Lower leg skin (tissue), 4 donors: ENCODE results near the gene HARS1. TPM values are rescaled to one million over a fixed set of nuclear protein-coding genes. Genes with fewer than 3 reads are reported as not detected.
"Not testable (repeated sequence)": the region's sequence is repeated elsewhere in the genome, so short reads cannot be mapped to it uniquely, and the experiment has no call there.

ENCODE experiments used
- DNase-seq, 2 donors: peaks; one replicate each; pipeline ENCODE4 v3.0.0-alpha.2; 2019; ENCODE audit warnings: low spot score in 2 of 2
- H3K4me3 ChIP-seq: fragments of 200-600 bp; sonication (generic); 2 replicates; pipeline ENCODE4 v1.5.1; 2017; ENCODE audit warnings: mild to moderate bottlenecking, low read depth; ENCODE audit not compliant: poor library complexity, severe bottlenecking
- CTCF ChIP-seq, 3 donors: fragments of 450-650 bp; IDR thresholded peaks; one replicate each; pipeline ENCODE4 v1.5.1; 2016; ENCODE audit warnings: antibody characterized with exemption in 3 of 3, mild to moderate bottlenecking in 3 of 3, moderate library complexity in 2 of 3
- POLR2A ChIP-seq, 2 donors: fragments of 450-650 bp; IDR thresholded peaks; one replicate each; pipeline ENCODE4 v1.6.1; 2016 to 2017; ENCODE audit warnings: antibody characterized with exemption in 2 of 2, mild to moderate bottlenecking in 1 of 2, moderate library complexity in 1 of 2
- WGBS, 2 donors: methylation state at CpG; one replicate each; pipeline ENCODE4 v1.1.5; 2018; 5-methylcytosine and 5-hydroxymethylcytosine counted together
- intact Hi-C: fragments of 100-400 bp; cut with DNase I; formaldehyde crosslinking; loops from one replicate; pipeline ENCODE4 v1.15.0; 2023; ENCODE audit warnings: low total_unique reads
- total RNA-seq, 4 donors: library from RNA; depleted of rRNA; stranded (reverse); fragments of >200 nt; gene quantifications; one replicate each; pipeline ENCODE4 v1.1.0, GENCODE V29; 2016

Gene HARS1
- total RNA-seq, 4 donors from 2014 or later: 71.9 to 90.6 (median 80.8) TPM

DNA sequence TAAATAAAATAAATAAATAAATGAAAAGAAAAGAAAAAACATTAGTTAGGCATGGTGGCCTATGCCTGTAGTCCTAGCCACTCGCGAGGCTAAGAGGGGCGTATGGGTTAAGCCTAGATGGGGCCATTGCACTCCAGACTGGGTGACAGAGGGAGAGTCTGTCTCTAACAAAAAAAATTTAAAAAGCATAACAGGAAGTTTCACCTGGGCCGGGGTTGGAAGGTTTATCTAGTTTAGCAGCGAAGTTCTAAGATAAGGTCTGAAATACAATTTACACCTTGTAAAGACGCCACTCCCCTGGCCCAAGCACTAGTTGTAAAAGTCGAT lies 27.1 kb upstream of the HARS1 start:
- TF ChIP-seq POLR2A (IDR thresholded peaks at IDR 0.05) (no peak), CTCF (IDR thresholded peaks at IDR 0.05) (no peak)
- DNase-seq: no peak
- no peak overlapping the region for H3K4me3 ChIP-seq
- WGBS, 2 donors: 83 to 84% methylated on average over 7 of the region's 7 CpGs
- intact Hi-C loops: no loop called here

GRCh38 chr5:140716238-140716637 lies 25.1 kb upstream of the HARS1 start:
- H3K4me3 ChIP-seq, intact Hi-C loops, DNase-seq: not testable (repeated sequence)
- 96 to 97% methylated on average over 2 of the region's 2 CpGs for WGBS, 2 donors

GRCh38 chr5:140713562-140714094 lies 22.5 kb upstream of the HARS1 start:
- no peak overlapping the region for H3K4me3 ChIP-seq
- DNase-seq: no peak
- intact Hi-C loops: no loop called here
- TF ChIP-seq POLR2A (IDR thresholded peaks at IDR 0.05): no peak
- TF ChIP-seq CTCF (IDR thresholded peaks at IDR 0.05): no peak
- 90 to 93% methylated on average over 1 of the region's 1 CpG for WGBS, 2 donors

GRCh38 chr5:140711794-140712193 lies 20.6 kb upstream of the HARS1 start:
- intact Hi-C loops: no loop called here

GRCh38 chr5:140710899-140711552 lies 19.9 kb upstream of the HARS1 start:
- 0 to 1% methylated on average over 27 of the region's 27 CpGs for WGBS, 2 donors
- H3K4me3 ChIP-seq: peak overlapping the region; percentile 31
- intact Hi-C loops: no loop called here
- TF ChIP-seq CTCF (IDR thresholded peaks at IDR 0.05) (no peak), POLR2A (IDR thresholded peaks at IDR 0.05) (no peak)
- DNase-seq: peak; percentile 95 to 96

More at GRCh38 chr5:140711794-140712193, 20.6 kb upstream of the HARS1 start:
- TF ChIP-seq POLR2A (IDR thresholded peaks at IDR 0.05) (no peak), CTCF (IDR thresholded peaks at IDR 0.05) (no peak)
- DNase-seq: no peak
- no peak overlapping the region for H3K4me3 ChIP-seq
- WGBS, 2 donors: 68 to 88% methylated on average over 1 of the region's 1 CpG

DNA sequence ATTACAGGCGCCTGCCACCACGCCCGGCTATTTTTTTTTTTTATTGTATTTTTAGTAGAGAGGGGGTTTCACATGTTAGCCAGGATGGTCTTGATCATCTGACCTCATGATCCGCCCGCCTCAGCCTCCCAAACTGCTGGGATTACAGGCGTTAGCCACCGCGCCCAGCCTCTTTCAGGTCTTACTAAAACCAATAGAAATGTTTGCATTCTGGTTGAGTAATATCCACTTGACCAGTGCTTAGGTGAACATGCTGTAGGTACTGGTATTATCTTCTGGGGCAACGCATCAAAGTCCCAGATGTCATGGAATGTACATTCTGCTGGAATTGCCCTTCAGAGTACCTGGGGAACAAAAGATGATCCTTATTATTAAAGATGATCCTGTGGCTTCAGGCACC lies 17.6 kb upstream of the HARS1 start:
- DNase-seq, H3K4me3 ChIP-seq, intact Hi-C loops: not testable (repeated sequence)
- WGBS, 2 donors: 92 to 94% methylated on average over 9 of the region's 9 CpGs

DNA sequence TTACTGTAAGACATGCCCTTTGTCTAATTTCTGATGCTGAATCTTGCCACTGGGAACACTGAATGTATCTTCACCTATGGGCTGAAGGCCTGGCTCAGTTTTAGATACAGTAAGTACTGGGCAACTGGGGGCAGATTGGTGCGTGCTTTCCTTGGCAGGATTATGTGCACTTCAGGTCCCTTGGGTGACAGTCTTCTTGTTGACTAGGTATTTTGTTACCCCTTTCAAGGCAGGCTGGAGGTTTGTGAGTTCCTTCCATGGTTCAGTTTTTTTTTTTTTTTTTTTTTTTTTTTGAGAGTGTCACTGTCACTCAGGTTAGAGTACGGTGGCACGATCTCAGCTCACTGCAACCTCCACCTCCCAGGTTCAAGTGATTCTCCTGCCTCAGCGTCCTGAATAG lies 16.6 kb upstream of the HARS1 start:
- DNase-seq: no peak
- no peak overlapping the region for H3K4me3 ChIP-seq
- intact Hi-C loops: no loop called here
- TF ChIP-seq CTCF (IDR thresholded peaks at IDR 0.05) (no peak), POLR2A (IDR thresholded peaks at IDR 0.05) (no peak)
- 84 to 87% methylated on average over 4 of the region's 4 CpGs for WGBS, 2 donors
